GM21723 (cell line): ENCODE results near the gene ERCC6.

Experiments
- ATAC-seq: cut with Tn5 transposase; IDR thresholded peaks from one replicate; pipeline ENCODE4 v1.9.1; 2021; ENCODE audit warnings: mild to moderate bottlenecking, moderate library complexity; ENCODE audit not compliant: unreplicated experiment

Gene ERCC6

GRCh38 chr10:49512121-49512809 is 26.7 kb downstream of the ERCC6 start:
- ATAC-seq = peak; percentile 54

GRCh38 chr10:49509771-49510303 is 29.1 kb downstream of the ERCC6 start:
- ATAC-seq = no peak

GRCh38 chr10:49508654-49509053 is 30.3 kb downstream of the ERCC6 start:
- peak; percentile 29 for ATAC-seq

GRCh38 chr10:49508249-49508648 is 30.7 kb downstream of the ERCC6 start:
- peak; percentile 70 for ATAC-seq

GRCh38 chr10:49505589-49505988 is 33.3 kb downstream of the ERCC6 start:
- ATAC-seq = no peak

GRCh38 chr10:49505076-49505475 is 33.8 kb downstream of the ERCC6 start:
- no peak for ATAC-seq

GRCh38 chr10:49504528-49504927 is 34.4 kb downstream of the ERCC6 start:
- ATAC-seq = no peak

- ATAC-seq = no peak
Measured at GRCh38 chr10:49502358-49502757, 36.6 kb downstream of the ERCC6 start.

- ATAC-seq = no peak
Measured at GRCh38 chr10:49500412-49500811, 38.5 kb downstream of the ERCC6 start.

- ATAC-seq = no peak
Measured at GRCh38 chr10:49499305-49499851, 39.5 kb downstream of the ERCC6 start.

- ATAC-seq = no peak
Measured at GRCh38 chr10:49498425-49498824, 40.5 kb downstream of the ERCC6 start.

- no peak for ATAC-seq
Measured at GRCh38 chr10:49497358-49497757, 41.6 kb downstream of the ERCC6 start.

GRCh38 chr10:49488056-49488717 is 50.7 kb downstream of the ERCC6 start:
- ATAC-seq = no peak

- no peak for ATAC-seq
Measured at GRCh38 chr10:49486738-49487137, 52.2 kb downstream of the ERCC6 start.

GRCh38 chr10:49486009-49486408 is 52.9 kb downstream of the ERCC6 start:
- ATAC-seq = no peak

GRCh38 chr10:49484486-49485235 is 54.3 kb downstream of the ERCC6 start:
- ATAC-seq = no peak

- no peak for ATAC-seq
Measured at GRCh38 chr10:49478819-49479218, 60.1 kb downstream of the ERCC6 start.

- no peak for ATAC-seq
Measured at GRCh38 chr10:49474901-49475300, 64.0 kb downstream of the ERCC6 start.

GRCh38 chr10:49471532-49471931 is 67.4 kb downstream of the ERCC6 start:
- no peak for ATAC-seq

- no peak for ATAC-seq
Measured at GRCh38 chr10:49465736-49466135, 73.2 kb downstream of the ERCC6 start.
